Neural progenitor cell (in vitro differentiated cells): Measurements from ENCODE around the gene TBC1D4. TPM values are rescaled to one million over a fixed set of nuclear protein-coding genes. Genes with fewer than 3 reads are reported as not detected.
A peak's percentile ranks its signal among the peaks of the same experiment; 100 is the strongest.

Experiments
- DNase-seq: peaks from one replicate; pipeline ENCODE4 v3.0.0-alpha.2; 2016; ENCODE audit warnings: low spot score
- H2AFZ ChIP-seq: fragments of 200-600 bp; sonication (generic); replicated peaks from 2 replicates; pipeline ENCODE4 v1.6.1; 2016; ENCODE audit warnings: antibody characterized with exemption
- H3F3A ChIP-seq: fragments of 200-600 bp; sonication (generic); 2 replicates; pipeline ENCODE4 v1.6.1; 2016; ENCODE audit warnings: antibody characterized with exemption, low read depth
- H3K27ac ChIP-seq: fragments of 200-600 bp; sonication (generic); 2 replicates; pipeline ENCODE4 v1.5.1; 2016; ENCODE audit warnings: mild to moderate bottlenecking
- H3K27me3 ChIP-seq: fragments of 200-600 bp; sonication (generic); 2 replicates; pipeline ENCODE4 v1.6.1; 2016; ENCODE audit warnings: mild to moderate bottlenecking, moderate library complexity
- H3K36me3 ChIP-seq: fragments of 200-600 bp; sonication (generic); 2 replicates; pipeline ENCODE4 v1.5.1; 2016
- H3K4me1 ChIP-seq: fragments of 200-600 bp; sonication (generic); 2 replicates; pipeline ENCODE4 v1.6.1; 2016; ENCODE audit warnings: mixed run types
- H3K4me2 ChIP-seq: fragments of 200-600 bp; sonication (generic); 2 replicates; pipeline ENCODE4 v1.6.1; 2016
- H3K4me3 ChIP-seq: fragments of 200-600 bp; sonication (generic); 2 replicates; pipeline ENCODE4 v1.5.1; 2016
- H3K79me2 ChIP-seq: fragments of 200-600 bp; sonication (generic); 2 replicates; pipeline ENCODE4 v1.6.1; 2016; ENCODE audit warnings: low read depth
- H3K9ac ChIP-seq: fragments of 200-600 bp; sonication (generic); 2 replicates; pipeline ENCODE4 v1.6.1; 2016
- H3K9me3 ChIP-seq: fragments of 200-600 bp; sonication (generic); 2 replicates; pipeline ENCODE4 v1.5.1; 2016; ENCODE audit warnings: low read depth
- H4K20me1 ChIP-seq: fragments of 200-600 bp; sonication (generic); 2 replicates; pipeline ENCODE4 v1.6.1; 2016; ENCODE audit warnings: low read depth
- H3K27ac Mint-ChIP-seq: 3 replicates; pipeline ENCODE4 v1.8.0; 2021; ENCODE audit warnings: mixed read lengths
- H3K27me3 Mint-ChIP-seq: 2 replicates; pipeline ENCODE4 v1.8.0; 2022; ENCODE audit warnings: low read depth, mild to moderate bottlenecking, inconsistent platforms, moderate library complexity, mixed read lengths; ENCODE audit not compliant: insufficient read depth
- H3K36me3 Mint-ChIP-seq: 3 replicates; pipeline ENCODE4 v1.8.0; 2021; ENCODE audit warnings: mixed read lengths
- H3K4me1 Mint-ChIP-seq: 3 replicates; pipeline ENCODE4 v1.8.0; 2021; ENCODE audit warnings: mixed read lengths
- H3K4me3 Mint-ChIP-seq: 3 replicates; pipeline ENCODE4 v1.8.0; 2021; ENCODE audit warnings: mild to moderate bottlenecking, moderate library complexity, mixed read lengths
- H3K9me3 Mint-ChIP-seq: 3 replicates; pipeline ENCODE4 v1.8.0; 2020; ENCODE audit warnings: mixed read lengths
- CTCF ChIP-seq: fragments of 200-600 bp; sonication (generic); IDR thresholded peaks from 2 replicates; pipeline ENCODE4 v1.5.1; 2017; ENCODE audit warnings: antibody characterized with exemption, mild to moderate bottlenecking
- EZH2 ChIP-seq: fragments of 200-600 bp; sonication (generic); IDR thresholded peaks from 2 replicates; pipeline ENCODE4 v1.6.1; 2017; ENCODE audit warnings: antibody characterized with exemption, mild to moderate bottlenecking, moderate library complexity
- EZH2phosphoT487 ChIP-seq: fragments of 200-600 bp; sonication (generic); IDR thresholded peaks from 2 replicates; pipeline ENCODE4 v1.6.1; 2017; ENCODE audit warnings: antibody characterized with exemption
- total RNA-seq: library from RNA; depleted of rRNA; stranded (reverse); fragments of >200 nt; gene quantifications from 2 replicates; pipeline ENCODE4 v1.2.3, GENCODE V29; 2015; ENCODE audit warnings: low replicate concordance

The TBC1D4 gene
- total RNA-seq, 1 donor from 2014 or later: 14.3 TPM

- H3K27ac Mint-ChIP-seq: no peak overlapping the region
- H3F3A ChIP-seq: no peaks in the 10 kb centered on the region
- no peak overlapping the region for H3K4me3 ChIP-seq
- peak; percentile 72 for DNase-seq
- H3K4me3 Mint-ChIP-seq: no peak overlapping the region
- no peaks in the 10 kb centered on the region for H3K27me3 Mint-ChIP-seq
- no peaks in the 10 kb centered on the region for H3K9me3 Mint-ChIP-seq
- no peaks in the 10 kb centered on the region for H3K79me2 ChIP-seq
- peaks cover 7% of the 10 kb centered on the region for H3K4me1 Mint-ChIP-seq
- H2AFZ ChIP-seq: no peak overlapping the region
- TF ChIP-seq CTCF: no peak
- no peak for TF ChIP-seq EZH2phosphoT487
- TF ChIP-seq EZH2: no peak
- H3K27me3 ChIP-seq: no peaks in the 10 kb centered on the region
- peaks cover 2% of the 10 kb centered on the region for H3K36me3 Mint-ChIP-seq
- peak overlapping the region; percentile 39 for H3K27ac ChIP-seq
- H3K36me3 ChIP-seq: no peaks in the 10 kb centered on the region
- H3K4me1 ChIP-seq: peaks cover 13% of the 10 kb centered on the region
- no peaks in the 10 kb centered on the region for H4K20me1 ChIP-seq
- peak overlapping the region; percentile 34 for H3K4me2 ChIP-seq
- H3K9me3 ChIP-seq: no peaks in the 10 kb centered on the region
- H3K9ac ChIP-seq: no peak overlapping the region
Observed at GRCh38 chr13:75299246-75299645, 182.7 kb downstream of the TBC1D4 start.

- peaks cover 7% of the 10 kb centered on the region for H3K4me1 Mint-ChIP-seq
- Histone ChIP-seq H3K27me3 (no peaks in the 10 kb centered on the region), H3K27ac (no peak overlapping the region)
Observed at GRCh38 chr13:75296641-75297040, 185.3 kb downstream of the TBC1D4 start.

GRCh38 chr13:75295201-75295600 is 186.8 kb downstream of the TBC1D4 start:
- Histone ChIP-seq H3K9me3 (no peaks in the 10 kb centered on the region), H2AFZ (no peak overlapping the region), H3K4me3 (no peak overlapping the region), H3K27me3 (no peaks in the 10 kb centered on the region), H3F3A (no peaks in the 10 kb centered on the region), H3K4me2 (no peak overlapping the region), H3K9ac (no peak overlapping the region), H3K27ac (no peak overlapping the region), H4K20me1 (no peaks in the 10 kb centered on the region), H3K36me3 (no peaks in the 10 kb centered on the region), H3K4me1 (peaks cover 13% of the 10 kb centered on the region), H3K79me2 (no peaks in the 10 kb centered on the region)
- H3K27me3 Mint-ChIP-seq: no peaks in the 10 kb centered on the region
- no peak overlapping the region for H3K4me3 Mint-ChIP-seq
- no peak for DNase-seq
- H3K36me3 Mint-ChIP-seq: peaks cover 4% of the 10 kb centered on the region
- H3K27ac Mint-ChIP-seq: no peak overlapping the region
- no peaks in the 10 kb centered on the region for H3K9me3 Mint-ChIP-seq
- TF ChIP-seq EZH2: no peak
- no peak for TF ChIP-seq CTCF
- peaks cover 7% of the 10 kb centered on the region for H3K4me1 Mint-ChIP-seq

More at GRCh38 chr13:75296641-75297040, 185.3 kb downstream of the TBC1D4 start:
- H3K4me2 ChIP-seq: no peak overlapping the region
- Mint-ChIP-seq H3K9me3 (no peaks in the 10 kb centered on the region), H3K36me3 (peaks cover 4% of the 10 kb centered on the region), H3K27me3 (no peaks in the 10 kb centered on the region), H3K27ac (no peak overlapping the region), H3K4me3 (no peak overlapping the region)
- no peaks in the 10 kb centered on the region for H3K9me3 ChIP-seq
- no peaks in the 10 kb centered on the region for H3K79me2 ChIP-seq
- no peak for DNase-seq
- no peaks in the 10 kb centered on the region for H3F3A ChIP-seq
- no peak overlapping the region for H3K4me3 ChIP-seq
- no peaks in the 10 kb centered on the region for H4K20me1 ChIP-seq
- H3K4me1 ChIP-seq: peaks cover 13% of the 10 kb centered on the region
- H2AFZ ChIP-seq: no peak overlapping the region
- TF ChIP-seq EZH2phosphoT487: no peak
- no peak for TF ChIP-seq EZH2
- no peak for TF ChIP-seq CTCF
- H3K36me3 ChIP-seq: no peaks in the 10 kb centered on the region
- H3K9ac ChIP-seq: no peak overlapping the region
